Measurements from ENCODE around the gene RFX2. TPM values are rescaled to one million over a fixed set of nuclear protein-coding genes. Genes with fewer than 3 reads are reported as not detected.

The RFX2 gene
- total RNA-seq, 1 experiment from 2014 or later = 3.7 TPM

- TF ChIP-seq, protein P1, sequence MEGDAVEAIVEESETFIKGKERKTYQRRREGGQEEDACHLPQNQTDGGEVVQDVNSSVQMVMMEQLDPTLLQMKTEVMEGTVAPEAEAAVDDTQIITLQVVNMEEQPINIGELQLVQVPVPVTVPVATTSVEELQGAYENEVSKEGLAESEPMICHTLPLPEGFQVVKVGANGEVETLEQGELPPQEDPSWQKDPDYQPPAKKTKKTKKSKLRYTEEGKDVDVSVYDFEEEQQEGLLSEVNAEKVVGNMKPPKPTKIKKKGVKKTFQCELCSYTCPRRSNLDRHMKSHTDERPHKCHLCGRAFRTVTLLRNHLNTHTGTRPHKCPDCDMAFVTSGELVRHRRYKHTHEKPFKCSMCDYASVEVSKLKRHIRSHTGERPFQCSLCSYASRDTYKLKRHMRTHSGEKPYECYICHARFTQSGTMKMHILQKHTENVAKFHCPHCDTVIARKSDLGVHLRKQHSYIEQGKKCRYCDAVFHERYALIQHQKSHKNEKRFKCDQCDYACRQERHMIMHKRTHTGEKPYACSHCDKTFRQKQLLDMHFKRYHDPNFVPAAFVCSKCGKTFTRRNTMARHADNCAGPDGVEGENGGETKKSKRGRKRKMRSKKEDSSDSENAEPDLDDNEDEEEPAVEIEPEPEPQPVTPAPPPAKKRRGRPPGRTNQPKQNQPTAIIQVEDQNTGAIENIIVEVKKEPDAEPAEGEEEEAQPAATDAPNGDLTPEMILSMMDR (conservative IDR thresholded peaks at IDR 0.05) = no peak
- Mint-ChIP-seq H3K27me3 (ENCODE audit: low read depth) (peaks cover 22% of the 10 kb centered on the region), H3K36me3 (ENCODE audit: insufficient read depth in 1 of 3, low read depth in 3 of 3) (no peaks in the 10 kb centered on the region), H3K27ac (no peak overlapping the region; a peak in 1 of 7 replicates), H3K4me3 (no peak overlapping the region), H3K9me3 (no peaks in the 10 kb centered on the region), H3K4me1 (peaks cover 13 to 15% of the 10 kb centered on the region in 2 experiments)
- Histone ChIP-seq H3K27me3 (ENCODE audit: insufficient read depth, low read length) (no peaks in the 10 kb centered on the region), H3K18ac (ENCODE audit: insufficient read length, low read depth, low read length) (no peak overlapping the region), H2BK12ac (ENCODE audit: insufficient read length, low read depth, low read length) (no peak overlapping the region), H2BK15ac (ENCODE audit: low read depth, low read length) (no peak overlapping the region), H3K14ac (ENCODE audit: insufficient read depth, low read length) (no peak overlapping the region; the same call in 1 of the 2 replicates), H3K23me2 (ENCODE audit: insufficient read length, low read depth, low read length, poor library complexity, severe bottlenecking) (no peaks in the 10 kb centered on the region), H2BK5ac (ENCODE audit: insufficient read length, low read length) (no peak overlapping the region), H3K56ac (ENCODE audit: insufficient read length, low read depth, low read length) (no peak overlapping the region), H3K4ac (ENCODE audit: low read depth, low read length) (no peak overlapping the region), H3K4me1 (ENCODE audit: insufficient read depth, low read length) (no peaks in the 10 kb centered on the region; the same call in 1 of the 2 replicates), H4K91ac (ENCODE audit: insufficient read length, low read depth, low read length) (no peak overlapping the region), H2AK5ac (ENCODE audit: insufficient read length, low read length) (no peak overlapping the region), H3K4me2 (ENCODE audit: insufficient read depth, insufficient read length, low read length) (no peak overlapping the region), H2AFZ (ENCODE audit: low read length) (no peak overlapping the region), H3K9me3 (ENCODE audit: control insufficient read depth, low read depth, low read length) (no peaks in the 10 kb centered on the region), H3K79me2 (ENCODE audit: insufficient read depth, low read length) (no peaks in the 10 kb centered on the region), H4K20me1 (ENCODE audit: control insufficient read depth, insufficient read depth, insufficient read length) (peaks cover 2% of the 10 kb centered on the region), H3K27ac (ENCODE audit: insufficient read length, low read depth, low read length) (no peak overlapping the region), H4K5ac (ENCODE audit: insufficient read length, low read depth, low read length) (no peak overlapping the region), H3T11ph (ENCODE audit: low read length) (no peak overlapping the region), H3K79me1 (ENCODE audit: insufficient read depth, low read depth, low read length, poor library complexity, severe bottlenecking) (no peaks in the 10 kb centered on the region), H2BK120ac (ENCODE audit: low read depth, low read length, poor library complexity, severe bottlenecking) (no peak overlapping the region), H4K8ac (replicated peaks; ENCODE audit: insufficient read length, low read depth, low read length) (no peak overlapping the region), H3K23ac (ENCODE audit: insufficient read length, low read depth, low read length) (no peak overlapping the region), H2BK20ac (ENCODE audit: low read depth, low read length, poor library complexity, severe bottlenecking) (no peak overlapping the region), H3K9ac (ENCODE audit: extremely low read depth, insufficient read length, low read length) (no peak overlapping the region)
- no peak for DNase-seq
- WGBS (ENCODE audit: extremely low coverage, insufficient read length, low lambda C conversion rate) = no CpG with 5 or more reads among the region's 18 CpGs
Measured at GRCh38 chr19:6047256-6047655, 63.0 kb downstream of the RFX2 start.
